CD8-positive, alpha-beta memory T cell (primary cell): ENCODE results near the gene DDX49. TPM values are rescaled to one million over a fixed set of nuclear protein-coding genes. Genes with fewer than 3 reads are reported as not detected.
A peak's percentile ranks its signal among the peaks of the same experiment; 100 is the strongest.

Experiments
- CTCF ChIA-PET: fragments of 350-600 bp; sonication (Branson Sonifier 250); formaldehyde crosslinking; loops from one replicate; lab custom pipeline; 2021; ENCODE audit warnings: antibody characterized with exemption; lab: Charles Lee
- POLR2A ChIA-PET: fragments of 350-600 bp; sonication (Branson Sonifier 250); formaldehyde crosslinking; loops from one replicate; lab custom pipeline; 2021; ENCODE audit warnings: antibody characterized with exemption; lab: Charles Lee
- DNase-seq, 5 donors: peaks; one replicate each; pipeline versions ENCODE4 v3.0.0 to v3.0.0-alpha.2; 2020 to 2022; ENCODE audit warnings: mixed read lengths in 1 of 5
- H3K27ac ChIP-seq: one replicate; pipeline ENCODE4 v1.7.0; 2013; ENCODE audit warnings: low read depth, mild to moderate bottlenecking, low read length, moderate library complexity
- H3K27me3 ChIP-seq: 2 replicates; pipeline ENCODE4 v1.7.0; 2013; ENCODE audit warnings: low read length, mild to moderate bottlenecking; ENCODE audit not compliant: insufficient read depth, poor library complexity, severe bottlenecking
- H3K36me3 ChIP-seq: 2 replicates; pipeline ENCODE4 v1.7.0; 2013; ENCODE audit warnings: mild to moderate bottlenecking, low read length, moderate library complexity; ENCODE audit not compliant: insufficient read depth
- H3K4me1 ChIP-seq: 2 replicates; pipeline ENCODE4 v1.7.0; 2013; ENCODE audit warnings: mild to moderate bottlenecking, low read length, moderate library complexity; ENCODE audit not compliant: insufficient read depth
- H3K4me3 ChIP-seq: 2 replicates; pipeline ENCODE4 v1.7.0; 2013; ENCODE audit warnings: mild to moderate bottlenecking, low read length
- H3K9me3 ChIP-seq: 2 replicates; pipeline ENCODE4 v1.7.0; 2013; ENCODE audit warnings: mild to moderate bottlenecking, low read length
- H3K27ac Mint-ChIP-seq, 8 donors: one replicate each; pipeline ENCODE4 v1.8.0; 2020 to 2021; ENCODE audit warnings: mixed read lengths in 8 of 8, mild to moderate bottlenecking in 6 of 8, inconsistent platforms in 3 of 8, moderate library complexity in 3 of 8
- H3K27me3 Mint-ChIP-seq, 2 donors: one replicate each; pipeline ENCODE4 v1.8.0; 2020 to 2021; ENCODE audit warnings: mixed read lengths in 2 of 2, mild to moderate bottlenecking in 1 of 2, moderate library complexity in 1 of 2
- H3K36me3 Mint-ChIP-seq, 3 donors: one replicate each; pipeline ENCODE4 v1.8.0; 2020 to 2021; ENCODE audit warnings: mixed read lengths in 3 of 3, inconsistent platforms in 1 of 3, mild to moderate bottlenecking in 1 of 3
- H3K4me1 Mint-ChIP-seq, 3 donors: one replicate each; pipeline ENCODE4 v1.8.0; 2020 to 2021; ENCODE audit warnings: mixed read lengths in 3 of 3, inconsistent platforms in 1 of 3, mild to moderate bottlenecking in 1 of 3
- H3K4me3 Mint-ChIP-seq, 7 donors: one replicate each; pipeline ENCODE4 v1.8.0; 2020 to 2021; ENCODE audit warnings: mixed read lengths in 7 of 7, mild to moderate bottlenecking in 6 of 7, moderate library complexity in 4 of 7, inconsistent platforms in 2 of 7
- H3K9me3 Mint-ChIP-seq, 5 donors: one replicate each; pipeline ENCODE4 v1.8.0; 2020 to 2022; ENCODE audit warnings: mixed read lengths in 5 of 5, mild to moderate bottlenecking in 3 of 5, moderate library complexity in 2 of 5, inconsistent platforms in 1 of 5
- polyA plus RNA-seq: library from polyadenylated mRNA; unstranded; fragments of 300-500 nt; fragmentation: Illumina TruSeq; gene quantifications from one replicate; pipeline ENCODE4 v1.2.3, GENCODE V29; 2021
- total RNA-seq, 2 experiments: library from RNA; stranded (reverse); gene quantifications; one replicate each; pipeline ENCODE4 v1.2.3, GENCODE V29; 2021

Gene DDX49
- total and polyA plus RNA-seq, 3 experiments from 2014 or later: 28.5 to 95.1 (median 92.5) TPM

DNA sequence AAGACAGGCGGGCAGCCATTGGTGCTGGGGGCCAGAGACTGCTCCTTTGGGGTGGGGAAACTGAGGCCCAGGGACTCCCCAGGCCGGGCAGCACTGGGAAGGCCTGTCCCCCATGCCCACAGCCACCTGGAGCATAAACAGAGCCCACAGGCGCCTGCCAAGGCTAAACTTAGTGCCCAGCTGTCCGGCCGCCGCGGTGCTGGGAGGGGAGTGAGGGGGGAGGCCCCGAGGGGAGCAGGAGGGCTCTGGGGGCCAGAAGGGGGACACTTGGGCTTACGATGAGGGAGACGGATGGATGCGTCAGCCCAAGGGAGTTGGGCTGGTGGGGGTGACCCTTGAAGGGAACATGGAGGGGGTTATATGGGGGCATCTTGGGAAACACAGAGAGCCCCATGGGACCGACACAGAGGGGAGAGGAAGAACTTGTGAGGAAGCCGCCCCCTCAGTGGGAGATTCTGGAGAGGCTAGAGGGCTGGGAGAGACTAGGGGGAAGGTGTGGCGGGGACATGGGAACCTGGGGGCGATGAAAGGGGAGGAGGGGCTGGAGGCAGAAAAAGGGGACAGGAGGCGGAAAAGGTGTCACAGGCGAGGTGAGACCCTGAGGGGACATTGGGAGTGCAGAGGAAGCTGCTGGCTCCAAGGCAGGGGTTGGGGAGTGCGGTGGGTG lies 25.8 kb upstream of the DDX49 start:
- POLR2A ChIA-PET: no interaction called here

DNA sequence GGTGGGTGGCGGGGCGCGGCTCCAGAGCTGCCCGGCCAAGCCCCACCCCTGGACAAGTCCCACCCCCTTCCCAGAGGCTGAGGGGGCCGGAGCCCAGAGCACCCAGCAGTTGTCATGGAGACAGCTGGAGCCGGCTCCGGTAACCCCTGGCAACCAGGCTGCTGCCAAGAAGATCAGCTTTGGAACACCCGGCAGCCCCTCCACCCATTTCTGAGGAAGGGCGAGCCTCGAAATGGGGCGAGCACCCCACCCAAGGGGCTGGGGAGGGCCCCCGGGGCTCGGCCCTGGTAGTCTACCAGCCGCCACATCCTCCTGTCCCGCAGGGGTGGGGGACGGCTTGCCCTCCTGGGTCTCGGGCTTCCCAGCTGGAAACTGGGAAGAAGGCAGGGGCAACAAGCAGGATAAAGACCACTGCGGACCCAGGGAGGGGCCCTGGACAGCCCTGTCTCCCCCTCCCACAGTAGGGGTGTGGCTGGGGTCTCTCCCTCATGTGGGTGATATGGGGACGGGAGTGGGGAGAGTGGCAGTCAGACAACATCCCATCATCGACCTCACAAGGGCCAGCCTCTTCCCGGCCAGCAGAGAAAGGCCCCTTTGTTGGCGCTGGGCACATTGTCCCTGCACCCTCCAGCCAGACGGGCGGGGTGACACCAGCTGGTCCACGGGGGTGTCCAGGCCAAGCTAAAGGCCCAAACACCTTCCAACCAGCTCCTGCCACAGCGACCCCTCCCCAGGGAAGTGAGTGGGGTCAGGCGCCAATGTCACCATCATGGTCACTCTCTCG lies 25.1 kb upstream of the DDX49 start:
- peaks cover 7 to 15% (median 15%) of the 10 kb centered on the region in 3 donors for H3K4me1 Mint-ChIP-seq
- CTCF ChIA-PET: interaction anchor here (1.1 kb wide), 1 partner anchor 34 kb away, joined by 3 read pairs; no protein-coding TSS in a partner anchor
- H3K4me3 Mint-ChIP-seq: peak overlapping the region in 1 of 7 donors; percentile 51
- H3K36me3 Mint-ChIP-seq: peaks cover 0 to 6% (median 0%) of the 10 kb centered on the region in 3 donors
- H3K4me3 ChIP-seq: no peak overlapping the region
- no peaks in the 10 kb centered on the region for H3K4me1 ChIP-seq
- no peak overlapping the region for H3K27ac Mint-ChIP-seq
- H3K36me3 ChIP-seq: no peaks in the 10 kb centered on the region
- H3K9me3 ChIP-seq: no peaks in the 10 kb centered on the region
- peaks cover 8% of the 10 kb centered on the region for H3K27me3 ChIP-seq
- H3K27ac ChIP-seq: no peak overlapping the region
- peaks cover 15 to 20% of the 10 kb centered on the region in 2 donors for H3K27me3 Mint-ChIP-seq
- DNase-seq: no peak
- POLR2A ChIA-PET: no interaction called here
- no peaks in the 10 kb centered on the region for H3K9me3 Mint-ChIP-seq

More for the DNA sequence above, 25.8 kb upstream of the DDX49 start:
- Histone ChIP-seq H3K36me3 (no peaks in the 10 kb centered on the region), H3K4me1 (no peaks in the 10 kb centered on the region), H3K9me3 (no peaks in the 10 kb centered on the region), H3K27ac (no peak overlapping the region), H3K27me3 (peaks cover 8% of the 10 kb centered on the region), H3K4me3 (no peak overlapping the region)
- H3K4me3 Mint-ChIP-seq: peak overlapping the region in 2 of 7 donors; percentile 53 to 72
- H3K9me3 Mint-ChIP-seq: no peaks in the 10 kb centered on the region
- peaks cover 7 to 15% (median 15%) of the 10 kb centered on the region in 3 donors for H3K4me1 Mint-ChIP-seq
- H3K27ac Mint-ChIP-seq: no peak overlapping the region
- H3K27me3 Mint-ChIP-seq: peaks cover 15 to 20% of the 10 kb centered on the region in 2 donors
- H3K36me3 Mint-ChIP-seq: no peaks in the 10 kb centered on the region
- no peak for DNase-seq
- CTCF ChIA-PET: interaction anchor here (1.1 kb wide), 1 partner anchor 34 kb away, joined by 3 read pairs; no protein-coding TSS in a partner anchor

DNA sequence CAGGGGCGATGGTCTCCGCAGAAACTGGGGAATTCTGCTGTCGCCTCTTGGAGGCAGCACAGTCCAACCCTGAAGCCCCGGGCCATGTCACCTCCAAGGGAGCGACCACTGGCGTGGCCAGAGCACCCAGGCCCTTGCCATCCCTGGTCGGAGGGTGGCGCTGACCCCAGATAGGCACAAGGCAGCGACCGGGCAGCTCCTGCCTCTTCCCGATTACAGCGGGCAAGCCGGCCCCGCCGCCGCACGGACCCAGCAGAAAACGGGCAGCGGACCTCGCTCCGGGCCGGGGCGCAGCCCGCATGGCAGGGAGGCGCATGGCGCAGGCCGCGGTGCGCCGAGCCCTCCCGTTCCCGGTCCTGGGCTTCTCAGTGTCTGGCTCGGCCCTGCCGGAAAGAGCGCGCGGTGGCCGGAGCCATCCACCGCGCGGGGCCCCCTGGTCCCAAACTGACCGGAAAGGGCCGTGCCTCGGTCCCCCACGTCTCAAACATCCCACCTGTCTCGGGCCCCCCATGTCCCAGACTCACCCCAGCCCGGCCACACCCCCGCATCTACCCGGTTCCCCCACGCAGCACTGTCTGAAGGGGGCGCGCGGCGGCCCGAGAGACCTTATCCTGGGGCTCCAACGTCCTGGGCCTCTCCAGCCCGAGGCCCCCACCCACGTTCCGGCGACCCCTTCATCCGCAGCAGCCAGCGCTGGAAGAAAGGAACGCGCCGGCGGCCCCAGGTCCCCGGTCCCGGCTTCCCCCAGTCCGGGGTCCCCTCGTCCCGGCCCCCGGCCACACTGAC lies 24.3 kb upstream of the DDX49 start:
- Histone ChIP-seq H3K4me1 (no peaks in the 10 kb centered on the region), H3K27me3 (peaks cover 8% of the 10 kb centered on the region), H3K27ac (no peak overlapping the region), H3K36me3 (no peaks in the 10 kb centered on the region), H3K9me3 (no peaks in the 10 kb centered on the region), H3K4me3 (no peak overlapping the region)
- DNase-seq: no peak
- Mint-ChIP-seq H3K4me1 (peaks cover 7 to 15% (median 15%) of the 10 kb centered on the region in 3 donors), H3K36me3 (peaks cover 0 to 14% (median 0%) of the 10 kb centered on the region in 3 donors), H3K27ac (no peak overlapping the region), H3K27me3 (peaks cover 15 to 19% of the 10 kb centered on the region in 2 donors), H3K9me3 (no peaks in the 10 kb centered on the region), H3K4me3 (peak overlapping the region in 2 of 7 donors; percentile 51 to 52)
- CTCF ChIA-PET: no interaction called here
- POLR2A ChIA-PET: no interaction called here

- H3K27ac Mint-ChIP-seq: no peak within 1 kb of the TSS
- Histone ChIP-seq H3K27me3 (peaks cover 8% of the 10 kb centered on the region), H3K27ac (no peak within 1 kb of the TSS), H3K4me1 (no peaks in the 10 kb centered on the region), H3K9me3 (no peaks in the 10 kb centered on the region), H3K36me3 (no peaks in the 10 kb centered on the region), H3K4me3 (no peak within 1 kb of the TSS)
- no peak for DNase-seq
- CTCF ChIA-PET: no interaction called here
- H3K4me3 Mint-ChIP-seq: peak within 1 kb of the TSS; percentile 4 to 86 (median 64)
- POLR2A ChIA-PET: no interaction called here
- H3K9me3 Mint-ChIP-seq: no peaks in the 10 kb centered on the region
- peaks cover 0 to 20% (median 0%) of the 10 kb centered on the region in 3 donors for H3K36me3 Mint-ChIP-seq
- peaks cover 7 to 15% (median 15%) of the 10 kb centered on the region in 3 donors for H3K4me1 Mint-ChIP-seq
- H3K27me3 Mint-ChIP-seq: peaks cover 15 to 18% of the 10 kb centered on the region in 2 donors
Measured at GRCh38 chr19:18895824-18896341, 23.6 kb upstream of the DDX49 start, which contains the start of gene CERS1. Gene CERS1, minus strand, starts transcription at chr19:18896158. Its CDS starts 86 bp downstream, at chr19:18896072.

GRCh38 chr19:18896421-18896841 lies 23.1 kb upstream of the DDX49 start:
- DNase-seq: no peak
- Histone ChIP-seq H3K4me1 (no peaks in the 10 kb centered on the region), H3K27ac (no peak overlapping the region), H3K27me3 (peaks cover 8% of the 10 kb centered on the region), H3K4me3 (no peak overlapping the region), H3K9me3 (no peaks in the 10 kb centered on the region), H3K36me3 (no peaks in the 10 kb centered on the region)
- peaks cover 0 to 26% (median 0%) of the 10 kb centered on the region in 3 donors for H3K36me3 Mint-ChIP-seq
- H3K9me3 Mint-ChIP-seq: no peaks in the 10 kb centered on the region
- ChIA-PET POLR2A (no interaction called here), CTCF (no interaction called here)
- peaks cover 15 to 18% of the 10 kb centered on the region in 2 donors for H3K27me3 Mint-ChIP-seq
- H3K4me3 Mint-ChIP-seq: peak overlapping the region in 6 of 7 donors; percentile 53 to 85 (median 66)
- H3K4me1 Mint-ChIP-seq: peaks cover 7 to 15% (median 15%) of the 10 kb centered on the region in 3 donors
- no peak overlapping the region for H3K27ac Mint-ChIP-seq

DNA sequence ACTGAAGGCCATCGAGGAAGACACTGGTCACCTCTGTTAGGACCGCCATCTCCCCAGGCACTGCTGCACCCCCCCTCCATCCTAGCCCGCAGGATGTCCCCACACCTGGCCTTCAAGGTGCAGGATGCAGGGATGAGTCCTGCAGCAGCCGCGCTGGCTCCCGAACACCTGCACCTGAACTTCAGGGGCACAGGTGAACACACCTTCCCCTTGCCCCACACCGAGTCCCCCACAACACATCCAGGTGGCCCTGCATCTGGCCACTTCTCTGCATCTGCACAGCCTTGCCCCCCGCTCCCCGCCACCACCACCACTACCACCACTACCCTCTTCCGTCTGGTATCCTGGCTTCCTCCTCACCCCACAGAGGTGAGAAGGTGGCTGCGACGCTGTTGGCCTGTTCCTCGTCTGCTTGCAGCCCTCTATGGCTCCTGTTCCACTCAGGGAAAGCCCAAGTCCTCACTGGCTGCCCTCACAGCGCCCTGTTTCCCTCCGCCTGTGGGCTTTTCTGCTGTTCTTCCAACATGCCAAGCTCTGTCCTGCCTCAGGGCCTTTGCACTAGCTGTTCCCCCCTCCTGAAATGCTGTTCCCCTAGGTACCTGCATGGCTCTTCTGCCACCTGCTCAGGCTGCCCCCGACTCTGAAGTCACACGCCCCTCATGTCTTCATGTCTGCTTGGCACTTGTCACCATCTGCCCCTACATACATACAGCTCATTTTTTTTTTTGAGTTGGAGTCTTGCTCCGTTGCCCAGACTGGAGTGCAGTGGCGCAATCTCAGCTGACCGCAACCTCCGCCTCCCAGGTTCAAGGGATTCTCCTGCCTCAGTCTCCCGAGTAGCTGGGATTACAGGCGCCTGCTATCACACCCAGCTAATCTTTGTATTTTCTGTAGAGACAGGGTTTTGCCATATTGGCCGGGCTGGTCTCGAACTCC lies 22.2 kb upstream of the DDX49 start:
- DNase-seq: no peak
- Histone ChIP-seq H3K27me3 (peaks cover 8% of the 10 kb centered on the region), H3K27ac (no peak overlapping the region), H3K36me3 (no peaks in the 10 kb centered on the region), H3K9me3 (no peaks in the 10 kb centered on the region), H3K4me1 (no peaks in the 10 kb centered on the region), H3K4me3 (no peak overlapping the region)
- Mint-ChIP-seq H3K4me1 (peaks cover 7 to 15% (median 15%) of the 10 kb centered on the region in 3 donors), H3K4me3 (peak overlapping the region; percentile 4 to 86 (median 64)), H3K9me3 (no peaks in the 10 kb centered on the region), H3K36me3 (peaks cover 0 to 30% (median 1%) of the 10 kb centered on the region in 3 donors), H3K27me3 (peaks cover 15 to 18% of the 10 kb centered on the region in 2 donors), H3K27ac (peak overlapping the region in 1 of 8 donors; percentile 82)
- POLR2A ChIA-PET: no interaction called here
- CTCF ChIA-PET: no interaction called here
